Fibroblast of the conjunctiva (primary cell): ENCODE data around the gene CPA5.

Source experiments
- DNase-seq: peaks from one replicate; pipeline ENCODE4 v3.0.0-alpha.2; 2010; ENCODE audit warnings: low read depth

CPA5 gene

GRCh38 chr7:130379532-130379920 is 34.9 kb downstream of the CPA5 start:
- DNase-seq, result no peak

- DNase-seq, result no peak
These were observed 35.6 kb downstream of the CPA5 start, which contains the start of gene CPA1 for GRCh38 chr7:130379921-130380860. TSS of gene CPA1 (plus strand) at chr7:130380494. CDS start at chr7:130380521, 27 bp downstream.

GRCh38 chr7:130380861-130381455 is 36.3 kb downstream of the CPA5 start:
- DNase-seq, result no peak

- no peak for DNase-seq
These were observed 37.1 kb downstream of the CPA5 start for GRCh38 chr7:130381468-130382312.

- DNase-seq, result no peak
These were observed 38.8 kb downstream of the CPA5 start for GRCh38 chr7:130383187-130383980.

- no peak for DNase-seq
These were observed 39.8 kb downstream of the CPA5 start for GRCh38 chr7:130384371-130384801.

- no peak for DNase-seq
These were observed 40.4 kb downstream of the CPA5 start for GRCh38 chr7:130384841-130385599.

- no peak for DNase-seq
These were observed 41.0 kb downstream of the CPA5 start for GRCh38 chr7:130385600-130386066.

- DNase-seq, result no peak
These were observed 42.3 kb downstream of the CPA5 start for GRCh38 chr7:130386876-130387275.

GRCh38 chr7:130387306-130387627 is 42.7 kb downstream of the CPA5 start:
- DNase-seq, result no peak

- no peak for DNase-seq
These were observed 43.2 kb downstream of the CPA5 start for GRCh38 chr7:130387628-130388403.

- DNase-seq, result no peak
These were observed 44.1 kb downstream of the CPA5 start for GRCh38 chr7:130388671-130389070.

GRCh38 chr7:130390486-130390885 is 45.9 kb downstream of the CPA5 start:
- DNase-seq, result no peak

- peak; percentile 22 for DNase-seq
These were observed 48.5 kb downstream of the CPA5 start for GRCh38 chr7:130393101-130393561.

- no peak for DNase-seq
These were observed 49.3 kb downstream of the CPA5 start for GRCh38 chr7:130393841-130394411.

GRCh38 chr7:130394421-130395195 is 50.0 kb downstream of the CPA5 start:
- no peak for DNase-seq

GRCh38 chr7:130395421-130395820 is 50.8 kb downstream of the CPA5 start:
- no peak for DNase-seq

GRCh38 chr7:130396109-130396508 is 51.5 kb downstream of the CPA5 start:
- no peak for DNase-seq
